ENCODE data around the gene EGFLAM.

- TF ChIP-seq, protein P1, sequence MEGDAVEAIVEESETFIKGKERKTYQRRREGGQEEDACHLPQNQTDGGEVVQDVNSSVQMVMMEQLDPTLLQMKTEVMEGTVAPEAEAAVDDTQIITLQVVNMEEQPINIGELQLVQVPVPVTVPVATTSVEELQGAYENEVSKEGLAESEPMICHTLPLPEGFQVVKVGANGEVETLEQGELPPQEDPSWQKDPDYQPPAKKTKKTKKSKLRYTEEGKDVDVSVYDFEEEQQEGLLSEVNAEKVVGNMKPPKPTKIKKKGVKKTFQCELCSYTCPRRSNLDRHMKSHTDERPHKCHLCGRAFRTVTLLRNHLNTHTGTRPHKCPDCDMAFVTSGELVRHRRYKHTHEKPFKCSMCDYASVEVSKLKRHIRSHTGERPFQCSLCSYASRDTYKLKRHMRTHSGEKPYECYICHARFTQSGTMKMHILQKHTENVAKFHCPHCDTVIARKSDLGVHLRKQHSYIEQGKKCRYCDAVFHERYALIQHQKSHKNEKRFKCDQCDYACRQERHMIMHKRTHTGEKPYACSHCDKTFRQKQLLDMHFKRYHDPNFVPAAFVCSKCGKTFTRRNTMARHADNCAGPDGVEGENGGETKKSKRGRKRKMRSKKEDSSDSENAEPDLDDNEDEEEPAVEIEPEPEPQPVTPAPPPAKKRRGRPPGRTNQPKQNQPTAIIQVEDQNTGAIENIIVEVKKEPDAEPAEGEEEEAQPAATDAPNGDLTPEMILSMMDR (IDR thresholded peaks at IDR 0.05; ENCODE audit: low read length): no peak
- TF ChIP-seq EZH2 (IDR thresholded peaks at IDR 0.05; ENCODE audit: borderline replicate concordance, low read length): no peak
Measured at GRCh38 chr5:38494763-38495162, 236.4 kb downstream of the EGFLAM start.

Data from OCI-LY1 (cell line).